HepG2 (cell line): Measurements from ENCODE around the gene ZNF648. TPM values are rescaled to one million over a fixed set of nuclear protein-coding genes. Genes with fewer than 3 reads are reported as not detected.

Experiments
- ATAC-seq: fragments of 200-7000 bp; cut with Tn5 transposase; 3 replicates; pipeline ENCODE4 v1.9.1; 2020; ENCODE audit warnings: mild to moderate bottlenecking, moderate library complexity
- BruUV-seq: library from RNA; stranded (reverse); fragments of 400-500 nt; replicated peaks from 2 replicates; lab custom pipeline; 2021; lab: Mats Ljungman, UMichigan
- CTCF ChIA-PET: fragments of 300-600 bp; formaldehyde crosslinking; extraction: SDS; loops from one replicate; lab custom pipeline; 2021; ENCODE audit warnings: low total read pairs, inconsistent platforms, low intra/inter-chr PET ratio; lab: Yijun Ruan, JAX
- POLR2A ChIA-PET: fragments of 350-600 bp; sonication (Branson Sonifier 250); formaldehyde crosslinking; loops from one replicate; lab custom pipeline; 2020; ENCODE audit warnings: antibody characterized with exemption, inconsistent platforms; lab: Yijun Ruan, JAX
- DNase-seq: peaks from one replicate; pipeline ENCODE4 v3.0.0-alpha.2; 2015; ENCODE audit warnings: low spot score
- FAIRE-seq: peaks from 3 replicates; lab custom pipeline; 2011; peaks lifted over from hg19 to GRCh38; lab: Jason Lieb, UNC
- H2AFZ ChIP-seq: one replicate; pipeline ENCODE4 v1.6.1; 2011; ENCODE audit warnings: low read length, inconsistent platforms
- H3K27ac ChIP-seq: fragments of 300-600 bp; 3 replicates; pipeline ENCODE4 v1.8.0; 2011; ENCODE audit warnings: mixed run types, mild to moderate bottlenecking, mixed read lengths, low read length, inconsistent platforms; ENCODE audit not compliant: insufficient read depth; ENCODE audit errors: extremely low read length
- H3K27me3 ChIP-seq, 2 experiments: fragments of 200-600 bp in 1 of 2; 2 replicates in 1 of 2; 3 replicates in 1 of 2; pipeline versions ENCODE4 v1.6.0 to v1.8.0; 2011; ENCODE audit warnings: low read length in 2 of 2, mild to moderate bottlenecking in 2 of 2, moderate library complexity in 2 of 2, inconsistent platforms in 1 of 2; ENCODE audit not compliant: insufficient read depth in 2 of 2, control insufficient read depth in 1 of 2
- H3K36me3 ChIP-seq, 2 experiments: fragments of 200-600 bp in 1 of 2; replicated peaks in 1 of 2; 2 replicates in 1 of 2; 3 replicates in 1 of 2; pipeline versions ENCODE4 v1.5.1 to v1.8.0; 2011; ENCODE audit warnings: low read length in 2 of 2, inconsistent platforms in 1 of 2; ENCODE audit not compliant: insufficient read depth in 2 of 2, control insufficient read depth in 1 of 2
- H3K4me1 ChIP-seq: 2 replicates; pipeline ENCODE4 v1.5.1; 2012; ENCODE audit warnings: low read length, inconsistent platforms; ENCODE audit not compliant: insufficient read depth
- H3K4me2 ChIP-seq: 2 replicates; pipeline ENCODE4 v1.6.0; 2011; ENCODE audit warnings: low read depth, low read length, inconsistent platforms
- H3K4me3 ChIP-seq, 3 experiments: fragments of 200-600 bp in 1 of 3; sonication (generic), shearing (Covaris generic) in 1 of 3; replicated peaks in 1 of 3; 2 replicates each; pipeline ENCODE4 v1.5.1; 2011 to 2016; ENCODE audit warnings: low read length in 3 of 3, inconsistent platforms in 2 of 3, low read depth in 2 of 3, mild to moderate bottlenecking in 2 of 3, control low read depth in 1 of 3, mixed read lengths in 1 of 3; ENCODE audit not compliant: insufficient read depth in 1 of 3
- H3K79me2 ChIP-seq: one replicate; pipeline ENCODE4 v1.6.1; 2011; ENCODE audit warnings: low read length, inconsistent platforms; ENCODE audit not compliant: insufficient read depth
- H3K9ac ChIP-seq: 2 replicates; pipeline ENCODE4 v1.6.0; 2011; ENCODE audit warnings: mild to moderate bottlenecking, low read depth, low read length, inconsistent platforms; ENCODE audit not compliant: insufficient read depth
- H3K9me3 ChIP-seq: 2 replicates; pipeline ENCODE4 v1.5.1; 2012; ENCODE audit warnings: mild to moderate bottlenecking, low read length
- H4K20me1 ChIP-seq: 2 replicates; pipeline ENCODE4 v1.6.0; 2011; ENCODE audit warnings: inconsistent platforms, mild to moderate bottlenecking, low read length, moderate library complexity; ENCODE audit not compliant: insufficient read depth
- AHR ChIP-seq: IDR thresholded peaks from 2 replicates; pipeline ENCODE4 v1.6.1; 2018; ENCODE audit warnings: missing genetic modification reagents, missing compliant biosample characterization
- ARNTL ChIP-seq: sonication (generic); formaldehyde crosslinking; IDR thresholded peaks from 2 replicates; pipeline ENCODE4 v1.4.0; 2020; ENCODE audit warnings: mild to moderate bottlenecking, missing genetic modification reagents
- FOSL2 ChIP-seq: sonication (generic); formaldehyde crosslinking; IDR thresholded peaks from 2 replicates; pipeline ENCODE4 v1.4.0; 2020; ENCODE audit warnings: missing genetic modification reagents
- HCFC1 ChIP-seq: fragments of 150-350 bp; IDR thresholded peaks from 2 replicates; pipeline ENCODE4 v1.6.1; 2014; ENCODE audit warnings: low read depth, low read length
- JDP2 ChIP-seq: sonication (generic); formaldehyde crosslinking; IDR thresholded peaks from 2 replicates; pipeline ENCODE4 v1.8.1; 2022; ENCODE audit warnings: missing genetic modification reagents, borderline replicate concordance
- PHF8 ChIP-seq: sonication (generic); formaldehyde crosslinking; IDR thresholded peaks from 2 replicates; pipeline ENCODE4 v1.5.0; 2020; ENCODE audit warnings: missing genetic modification reagents
- SMC3 ChIP-seq: IDR thresholded peaks from 2 replicates; pipeline ENCODE4 v1.6.1; 2011; ENCODE audit warnings: low read length, improper control_type of control experiment
- STAG1 ChIP-seq: sonication (generic); formaldehyde crosslinking; IDR thresholded peaks from 2 replicates; pipeline ENCODE4 v1.4.0; 2020; ENCODE audit warnings: missing genetic modification reagents
- ZBTB42 ChIP-seq: sonication (generic); formaldehyde crosslinking; IDR thresholded peaks from 2 replicates; pipeline ENCODE4 v1.5.0; 2020; ENCODE audit warnings: mild to moderate bottlenecking, missing genetic modification reagents
- ZFP91 ChIP-seq: sonication (generic); formaldehyde crosslinking; IDR thresholded peaks from 2 replicates; pipeline ENCODE4 v1.9.0; 2022; ENCODE audit warnings: missing genetic modification reagents, mild to moderate bottlenecking, borderline replicate concordance
- ZNF562 ChIP-seq: sonication (generic); formaldehyde crosslinking; IDR thresholded peaks from 2 replicates; pipeline ENCODE4 v1.8.0; 2022; ENCODE audit warnings: missing genetic modification reagents, borderline replicate concordance
- ZNF619 ChIP-seq: sonication (generic); formaldehyde crosslinking; IDR thresholded peaks from 2 replicates; pipeline ENCODE4 v1.4.0; 2020; ENCODE audit warnings: mild to moderate bottlenecking, missing genetic modification reagents
- WGBS: methylation state at CpG from one replicate; pipeline ENCODE4 v1.1.6; 2017; ENCODE audit warnings: low lambda C conversion rate; 5-methylcytosine and 5-hydroxymethylcytosine counted together
- in situ Hi-C: cut with HindIII; loops from 2 replicates; pipeline ENCODE4 v1.10.0; 2017; ENCODE audit warnings: low pct_unique_long_range_greater_than_20kb; ENCODE audit not compliant: extremely low pct_ligation_motif_present
- intact Hi-C: fragments of 100-400 bp; cut with micrococcal nuclease; formaldehyde crosslinking; loops from one replicate; pipeline ENCODE4 v1.10.0; 2022; ENCODE audit not compliant: unreplicated experiment
- polyA plus RNA-seq, 8 experiments: library from polyadenylated mRNA; depleted of rRNA in 3 of 8; stranded (reverse) in 7 of 8; unstranded in 1 of 8; fragments of >200 nt; fragmentation: Illumina TruSeq in 4 of 8; extraction: Trizol in 4 of 8; gene quantifications; 2 replicates each; pipeline versions ENCODE4 v1.2.1 to v1.2.3, GENCODE V29; 2011 to 2016; ENCODE audit warnings: low read depth in 4 of 8, missing spikeins in 1 of 8, mixed read lengths in 1 of 8; ENCODE audit not compliant: insufficient read depth in 1 of 8
- total RNA-seq, 5 experiments: library from RNA; depleted of rRNA; stranded (reverse); fragments of >200 nt; fragmentation: Illumina TruSeq; extraction: Trizol; gene quantifications; 2 replicates each; pipeline ENCODE4 v1.2.3, GENCODE V29; 2016; ENCODE audit warnings: low read depth in 1 of 5
- TF ChIP-seq, protein P1 (sequence below): sonication (generic); formaldehyde crosslinking; IDR thresholded peaks from 2 replicates; pipeline ENCODE4 v1.5.0; 2020; ENCODE audit warnings: mild to moderate bottlenecking, missing genetic modification reagents, moderate library complexity
- TF ChIP-seq, protein P2 (sequence below): IDR thresholded peaks from 2 replicates; pipeline ENCODE4 v1.6.1; 2012; ENCODE audit warnings: inconsistent platforms

Gene ZNF648
- total and polyA plus RNA-seq, 2 of the 13 experiments (the other 11 are each of a cell fraction or from before 2014, with no cell fraction given) = 0.13 to 0.37 TPM

DNA sequence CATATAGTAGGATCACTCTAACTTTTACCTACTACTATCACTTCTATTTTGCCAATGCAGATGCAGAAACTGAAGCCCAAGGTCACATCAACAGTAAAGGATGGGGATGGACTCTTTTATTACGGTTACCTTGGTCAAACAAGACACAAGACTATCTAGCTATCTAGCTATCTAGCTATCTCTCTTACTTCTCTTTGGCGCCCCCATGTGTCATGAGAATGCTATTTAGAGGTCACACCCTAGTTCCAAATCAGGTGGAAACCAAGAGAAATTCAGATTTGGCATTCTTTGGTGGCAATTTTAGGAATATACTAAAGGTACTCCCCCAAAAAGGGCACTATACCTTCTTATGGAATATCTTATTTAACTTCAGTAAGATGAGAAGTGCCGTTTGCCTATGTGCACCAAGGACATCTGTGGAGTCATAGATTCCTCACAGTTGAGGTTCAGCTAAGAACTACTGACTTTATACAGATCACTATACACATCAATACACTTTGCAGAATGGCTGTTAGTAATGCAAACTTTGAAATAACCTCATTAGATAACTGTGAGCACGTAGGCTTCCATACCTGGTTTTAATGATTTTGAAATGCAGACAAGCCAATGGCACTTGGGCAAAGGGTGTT lies 6.7 kb downstream of the ZNF648 start:
- no peak overlapping the region for H3K4me2 ChIP-seq
- no peak for FAIRE-seq
- in situ Hi-C loops (no loop called here), intact Hi-C loops (loop anchor here (1.0 to 10.0 kb wide), 2 partner anchors 20 to 580 kb away; no protein-coding TSS in a partner anchor)
- TF ChIP-seq ZNF619 (CRISPR knock-in tag) (no peak), ZBTB42 (no peak), SMC3 (peak; percentile 43; the same call in 1 of the 2 replicates), ZFP91 (CRISPR knock-in tag) (no peak), STAG1 (CRISPR knock-in tag) (peak; percentile 42), PHF8 (no peak), HCFC1 (no peak), ZNF562 (CRISPR knock-in tag) (no peak), AHR (CRISPR knock-in tag) (no peak), FOSL2 (CRISPR knock-in tag) (no peak), JDP2 (CRISPR knock-in tag) (no peak), ARNTL (CRISPR knock-in tag) (no peak)
- TF ChIP-seq, protein P1, sequence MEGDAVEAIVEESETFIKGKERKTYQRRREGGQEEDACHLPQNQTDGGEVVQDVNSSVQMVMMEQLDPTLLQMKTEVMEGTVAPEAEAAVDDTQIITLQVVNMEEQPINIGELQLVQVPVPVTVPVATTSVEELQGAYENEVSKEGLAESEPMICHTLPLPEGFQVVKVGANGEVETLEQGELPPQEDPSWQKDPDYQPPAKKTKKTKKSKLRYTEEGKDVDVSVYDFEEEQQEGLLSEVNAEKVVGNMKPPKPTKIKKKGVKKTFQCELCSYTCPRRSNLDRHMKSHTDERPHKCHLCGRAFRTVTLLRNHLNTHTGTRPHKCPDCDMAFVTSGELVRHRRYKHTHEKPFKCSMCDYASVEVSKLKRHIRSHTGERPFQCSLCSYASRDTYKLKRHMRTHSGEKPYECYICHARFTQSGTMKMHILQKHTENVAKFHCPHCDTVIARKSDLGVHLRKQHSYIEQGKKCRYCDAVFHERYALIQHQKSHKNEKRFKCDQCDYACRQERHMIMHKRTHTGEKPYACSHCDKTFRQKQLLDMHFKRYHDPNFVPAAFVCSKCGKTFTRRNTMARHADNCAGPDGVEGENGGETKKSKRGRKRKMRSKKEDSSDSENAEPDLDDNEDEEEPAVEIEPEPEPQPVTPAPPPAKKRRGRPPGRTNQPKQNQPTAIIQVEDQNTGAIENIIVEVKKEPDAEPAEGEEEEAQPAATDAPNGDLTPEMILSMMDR = peak; percentile 52
- TF ChIP-seq, protein P2, sequence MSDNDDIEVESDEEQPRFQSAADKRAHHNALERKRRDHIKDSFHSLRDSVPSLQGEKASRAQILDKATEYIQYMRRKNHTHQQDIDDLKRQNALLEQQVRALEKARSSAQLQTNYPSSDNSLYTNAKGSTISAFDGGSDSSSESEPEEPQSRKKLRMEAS = no peak
- ChIA-PET CTCF (interaction anchor here (2.2 kb wide), 1 partner anchor 576 kb away, joined by 12 read pairs; no protein-coding TSS in a partner anchor), POLR2A (interaction anchor here (1.0 kb wide), 1 partner anchor 25 kb away, joined by 4 read pairs; no protein-coding TSS in a partner anchor)
- no peaks in the 10 kb centered on the region for H4K20me1 ChIP-seq
- no peak overlapping the region for H3K9ac ChIP-seq
- H3K27ac ChIP-seq = no peak overlapping the region
- no peaks in the 10 kb centered on the region for H3K9me3 ChIP-seq
- DNase-seq = peak; percentile 39
- H2AFZ ChIP-seq = no peak overlapping the region
- no peaks in the 10 kb centered on the region for H3K27me3 ChIP-seq
- no peaks in the 10 kb centered on the region for H3K79me2 ChIP-seq
- H3K36me3 ChIP-seq = no peaks in the 10 kb centered on the region
- no peaks in the 10 kb centered on the region for H3K4me1 ChIP-seq
- 18% methylated on average over 4 of the region's 4 CpGs for WGBS
- BruUV-seq = no TSS peak
- H3K4me3 ChIP-seq = no peak overlapping the region
- ATAC-seq = peak; percentile 65
